Ectodermal cell (in vitro differentiated cells): ENCODE results near the gene PRLR.

Experiments
- H3K27ac ChIP-seq: 2 replicates; pipeline ENCODE4 v1.7.0; 2013; ENCODE audit warnings: mild to moderate bottlenecking, low read depth, low read length; ENCODE audit not compliant: insufficient read depth, poor library complexity, severe bottlenecking
- H3K27me3 ChIP-seq: 2 replicates; pipeline ENCODE4 v1.7.0; 2013; ENCODE audit warnings: mild to moderate bottlenecking, low read length; ENCODE audit not compliant: insufficient read depth, control insufficient read depth, poor library complexity, severe bottlenecking
- H3K36me3 ChIP-seq: one replicate; pipeline ENCODE4 v1.7.0; 2013; ENCODE audit warnings: low read length; ENCODE audit not compliant: control insufficient read depth, insufficient read depth
- H3K4me1 ChIP-seq: one replicate; pipeline ENCODE4 v1.7.0; 2013; ENCODE audit warnings: low read length; ENCODE audit not compliant: control insufficient read depth, insufficient read depth
- H3K4me3 ChIP-seq: 2 replicates; pipeline ENCODE4 v1.7.0; 2013; ENCODE audit warnings: low read depth, low read length, control low read depth; ENCODE audit not compliant: insufficient read depth
- H3K9me3 ChIP-seq: 2 replicates; pipeline ENCODE4 v1.7.0; 2013; ENCODE audit warnings: mild to moderate bottlenecking, low read length, moderate library complexity; ENCODE audit not compliant: control insufficient read depth
- WGBS, 2 experiments: methylation state at CpG; one replicate each; pipeline ENCODE4 v1.1.7; 2013; ENCODE audit warnings: missing lambda C conversion rate in 2 of 2; 5-methylcytosine and 5-hydroxymethylcytosine counted together

PRLR gene

DNA sequence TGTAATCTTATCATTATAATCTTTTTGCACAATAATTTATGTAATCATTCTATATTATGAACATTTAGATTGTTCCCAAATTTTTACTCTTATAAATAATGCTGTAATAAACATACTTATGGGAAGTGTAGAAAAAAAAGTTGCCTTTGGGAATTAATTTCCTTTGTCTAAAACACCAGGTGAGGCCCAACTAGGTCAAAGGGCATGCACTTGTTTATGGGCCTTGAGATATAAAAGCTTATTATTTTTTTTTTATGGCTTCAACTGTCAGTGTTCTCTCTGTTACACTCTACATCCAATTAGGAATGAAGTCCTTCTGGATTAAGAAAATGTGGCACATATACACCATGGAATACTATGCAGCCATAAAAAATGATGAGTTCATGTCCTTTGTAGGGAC lies 6.5 kb upstream of the PRLR start:
- no peak overlapping the region for H3K27ac ChIP-seq
- no peaks in the 10 kb centered on the region for H3K36me3 ChIP-seq
- H3K9me3 ChIP-seq = no peaks in the 10 kb centered on the region

DNA sequence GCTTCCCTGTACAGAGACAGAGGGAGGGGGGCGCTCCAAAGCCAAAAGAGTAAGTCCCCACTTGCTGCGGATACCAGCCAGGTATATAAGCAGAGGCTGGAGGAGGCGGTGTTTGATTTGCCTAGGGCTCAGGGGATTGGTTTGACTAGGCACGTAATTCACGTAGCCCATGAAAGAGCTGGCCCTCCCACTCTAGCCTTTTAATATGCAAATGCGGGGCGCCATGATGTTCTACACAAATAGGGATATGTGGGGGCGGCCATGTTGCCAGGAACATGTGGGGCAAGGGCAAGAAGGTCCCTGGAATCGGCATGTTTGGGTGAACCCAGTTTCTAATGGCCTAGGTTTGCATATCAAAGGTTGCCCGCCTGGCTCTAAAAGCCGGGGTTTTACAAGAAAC lies 3.3 kb upstream of the PRLR start:
- WGBS, 2 experiments = 91 to 96% methylated on average over 11 of the region's 11 CpGs

More for the DNA sequence above, 6.5 kb upstream of the PRLR start:
- Histone ChIP-seq H3K4me3 (no peak overlapping the region), H3K4me1 (no peaks in the 10 kb centered on the region), H3K27me3 (no peaks in the 10 kb centered on the region)

GRCh38 chr5:35233121-35233520 lies 2.8 kb upstream of the PRLR start:
- Histone ChIP-seq H3K9me3 (no peaks in the 10 kb centered on the region), H3K4me1 (peaks cover 1% of the 10 kb centered on the region), H3K4me3 (no peak overlapping the region), H3K27ac (no peak overlapping the region), H3K36me3 (no peaks in the 10 kb centered on the region), H3K27me3 (peaks cover 22% of the 10 kb centered on the region)
- 95 to 97% methylated on average over 3 to 4 of the region's 4 CpGs for WGBS, 2 experiments

More for the DNA sequence above, 3.3 kb upstream of the PRLR start:
- Histone ChIP-seq H3K9me3 (no peaks in the 10 kb centered on the region), H3K4me3 (no peak overlapping the region), H3K27me3 (peaks cover 22% of the 10 kb centered on the region), H3K4me1 (no peaks in the 10 kb centered on the region), H3K36me3 (no peaks in the 10 kb centered on the region), H3K27ac (no peak overlapping the region)

DNA sequence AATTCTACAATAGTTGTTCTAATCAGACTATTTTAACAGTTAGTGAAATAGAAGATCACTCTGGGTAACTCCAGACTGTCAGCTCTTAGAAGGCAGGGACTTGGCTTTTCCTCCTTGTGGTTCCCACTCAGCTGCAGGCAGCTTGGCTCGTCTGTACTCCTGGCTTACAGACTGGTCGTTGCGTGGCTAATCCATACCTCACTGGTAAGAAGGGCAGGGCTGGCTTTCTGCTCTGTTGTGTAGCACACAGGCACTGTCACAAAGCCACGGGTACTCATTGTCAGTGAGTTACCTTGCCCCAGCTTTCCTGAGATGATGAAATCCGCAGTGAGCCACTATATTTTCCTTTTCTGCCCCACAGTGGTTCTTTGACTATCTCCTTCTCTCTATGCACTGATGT lies 1.8 kb upstream of the PRLR start:
- Histone ChIP-seq H3K27me3 (peaks cover 22% of the 10 kb centered on the region), H3K27ac (no peak overlapping the region), H3K36me3 (no peaks in the 10 kb centered on the region), H3K4me3 (no peak overlapping the region), H3K4me1 (peaks cover 3% of the 10 kb centered on the region), H3K9me3 (no peaks in the 10 kb centered on the region)
- WGBS, 2 experiments = 94% methylated on average over 5 of the region's 5 CpGs

GRCh38 chr5:35229076-35230037 lies 930 bp downstream of the PRLR start:
- H3K36me3 ChIP-seq = no peaks in the 10 kb centered on the region
- no peak overlapping the region for H3K27ac ChIP-seq
- 7 to 8% methylated on average over 30 of the region's 30 CpGs for WGBS, 2 experiments
- H3K27me3 ChIP-seq = peaks cover 22% of the 10 kb centered on the region
- peak overlapping the region; percentile 40 for H3K4me3 ChIP-seq
- no peaks in the 10 kb centered on the region for H3K9me3 ChIP-seq
- peaks cover 3% of the 10 kb centered on the region for H3K4me1 ChIP-seq

DNA sequence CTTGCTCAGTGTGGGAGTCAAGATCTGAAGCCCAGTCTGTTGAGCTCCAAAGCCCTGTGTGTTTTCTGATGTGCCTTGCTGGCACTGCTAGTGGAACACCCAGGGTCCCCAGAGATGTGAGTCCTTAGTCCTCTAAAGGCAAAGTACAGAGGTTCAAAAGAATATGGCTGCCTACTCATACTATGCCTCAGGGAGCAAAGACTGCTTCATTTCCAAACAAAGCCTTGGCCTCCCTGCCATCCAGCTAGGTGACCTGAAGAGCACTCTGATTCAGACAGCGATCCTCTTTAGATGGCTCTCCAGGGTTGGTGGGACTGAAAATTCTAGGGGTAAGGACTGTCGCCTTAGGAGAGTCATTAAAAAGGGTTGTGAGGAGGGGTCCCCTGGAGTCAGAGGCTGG lies 2.0 kb downstream of the PRLR start:
- Histone ChIP-seq H3K27me3 (peaks cover 22% of the 10 kb centered on the region), H3K4me1 (peaks cover 3% of the 10 kb centered on the region), H3K36me3 (no peaks in the 10 kb centered on the region), H3K27ac (no peak overlapping the region), H3K9me3 (no peaks in the 10 kb centered on the region), H3K4me3 (no peak overlapping the region)
- WGBS, 2 experiments = 48 to 49% methylated on average over 2 of the region's 2 CpGs

DNA sequence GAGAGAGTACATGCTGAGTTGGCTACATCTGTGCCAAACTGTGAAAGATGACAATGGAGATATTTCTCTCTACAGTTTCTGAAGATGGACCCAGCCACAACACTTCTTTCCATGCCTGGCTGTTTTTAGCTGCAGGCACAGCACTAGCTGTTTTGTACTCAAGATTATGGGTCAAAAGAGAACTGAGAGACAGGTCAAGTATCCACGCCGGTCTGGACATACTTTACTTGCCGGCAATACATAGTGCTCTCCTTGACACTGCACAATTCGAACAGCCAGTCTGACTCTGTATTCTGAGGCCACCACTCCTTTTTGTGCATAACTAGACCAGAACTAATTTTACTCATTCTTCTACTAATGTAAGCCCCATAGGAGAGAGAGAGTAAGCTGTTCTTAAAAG lies 2.6 kb downstream of the PRLR start:
- no peak overlapping the region for H3K27ac ChIP-seq
- H3K4me3 ChIP-seq = no peak overlapping the region
- H3K4me1 ChIP-seq = peaks cover 3% of the 10 kb centered on the region
- 90 to 94% methylated on average over 4 of the region's 4 CpGs for WGBS, 2 experiments
- H3K9me3 ChIP-seq = no peaks in the 10 kb centered on the region
- no peaks in the 10 kb centered on the region for H3K36me3 ChIP-seq
- H3K27me3 ChIP-seq = peaks cover 22% of the 10 kb centered on the region

GRCh38 chr5:35223787-35224395 lies 6.4 kb downstream of the PRLR start:
- Histone ChIP-seq H3K4me3 (no peak overlapping the region), H3K27ac (no peak overlapping the region)
- WGBS, 2 experiments = 88 to 93% methylated on average over 6 to 7 of the region's 7 CpGs

GRCh38 chr5:35220967-35221366 lies 9.3 kb downstream of the PRLR start:
- Histone ChIP-seq H3K36me3 (no peaks in the 10 kb centered on the region), H3K4me3 (no peak overlapping the region), H3K27me3 (no peaks in the 10 kb centered on the region), H3K27ac (no peak overlapping the region), H3K4me1 (no peaks in the 10 kb centered on the region), H3K9me3 (no peaks in the 10 kb centered on the region)

More at GRCh38 chr5:35223787-35224395, 6.4 kb downstream of the PRLR start:
- Histone ChIP-seq H3K4me1 (peaks cover 3% of the 10 kb centered on the region), H3K27me3 (no peaks in the 10 kb centered on the region), H3K36me3 (no peaks in the 10 kb centered on the region), H3K9me3 (no peaks in the 10 kb centered on the region)

DNA sequence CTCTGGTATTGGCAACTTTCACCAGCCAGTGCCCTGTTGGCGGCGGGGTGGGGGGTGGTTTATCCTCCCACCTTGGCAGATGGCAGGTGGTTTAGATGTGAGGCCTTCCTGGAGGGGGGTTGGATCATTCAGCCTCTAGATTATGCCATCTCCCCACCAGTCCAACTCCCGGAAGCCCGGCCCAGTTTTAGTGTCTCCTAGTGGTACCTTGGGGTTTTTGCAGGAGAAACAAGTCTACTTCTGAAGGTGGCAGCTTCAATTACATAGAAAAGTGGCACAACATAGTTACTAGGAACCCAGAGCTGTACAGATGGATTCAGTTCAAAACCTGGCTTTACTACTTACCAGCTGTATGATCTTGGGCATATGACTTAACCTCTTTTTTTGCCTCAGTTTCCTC lies 11.3 kb downstream of the PRLR start:
- H3K9me3 ChIP-seq = no peaks in the 10 kb centered on the region
- WGBS, 2 experiments = 95% methylated on average over 2 to 4 of the region's 4 CpGs
- no peaks in the 10 kb centered on the region for H3K4me1 ChIP-seq
- no peak overlapping the region for H3K27ac ChIP-seq
- no peak overlapping the region for H3K4me3 ChIP-seq
- no peaks in the 10 kb centered on the region for H3K27me3 ChIP-seq
- H3K36me3 ChIP-seq = no peaks in the 10 kb centered on the region
